Gastrocnemius medialis (tissue), 4 donors: ENCODE data around the gene GH1.
A peak's percentile ranks its signal among the peaks of the same experiment; 100 is the strongest.
"Not testable (repeated sequence)": the region's sequence is repeated elsewhere in the genome, so short reads cannot be mapped to it uniquely, and the experiment has no call there.

Experiments used
- POLR2A ChIP-seq, 2 donors: fragments of 450-650 bp; IDR thresholded peaks; one replicate each; pipeline ENCODE4 v1.6.1; 2017; ENCODE audit warnings: antibody characterized with exemption in 2 of 2, mild to moderate bottlenecking in 2 of 2, moderate library complexity in 2 of 2
- TF ChIP-seq, protein P1 (sequence below), 5 experiments: fragments of 450-650 bp in 3 of 5; fragments of 200-600 bp in 2 of 5; sonication (generic) in 2 of 5; IDR thresholded peaks in 4 of 5; conservative IDR thresholded peaks in 1 of 5; 1 replicate in 4 of 5; 2 replicates in 1 of 5; pipeline ENCODE4 v1.5.1; 2016 to 2019; ENCODE audit warnings: antibody characterized with exemption in 5 of 5, mild to moderate bottlenecking in 3 of 5, moderate library complexity in 3 of 5

DNA sequence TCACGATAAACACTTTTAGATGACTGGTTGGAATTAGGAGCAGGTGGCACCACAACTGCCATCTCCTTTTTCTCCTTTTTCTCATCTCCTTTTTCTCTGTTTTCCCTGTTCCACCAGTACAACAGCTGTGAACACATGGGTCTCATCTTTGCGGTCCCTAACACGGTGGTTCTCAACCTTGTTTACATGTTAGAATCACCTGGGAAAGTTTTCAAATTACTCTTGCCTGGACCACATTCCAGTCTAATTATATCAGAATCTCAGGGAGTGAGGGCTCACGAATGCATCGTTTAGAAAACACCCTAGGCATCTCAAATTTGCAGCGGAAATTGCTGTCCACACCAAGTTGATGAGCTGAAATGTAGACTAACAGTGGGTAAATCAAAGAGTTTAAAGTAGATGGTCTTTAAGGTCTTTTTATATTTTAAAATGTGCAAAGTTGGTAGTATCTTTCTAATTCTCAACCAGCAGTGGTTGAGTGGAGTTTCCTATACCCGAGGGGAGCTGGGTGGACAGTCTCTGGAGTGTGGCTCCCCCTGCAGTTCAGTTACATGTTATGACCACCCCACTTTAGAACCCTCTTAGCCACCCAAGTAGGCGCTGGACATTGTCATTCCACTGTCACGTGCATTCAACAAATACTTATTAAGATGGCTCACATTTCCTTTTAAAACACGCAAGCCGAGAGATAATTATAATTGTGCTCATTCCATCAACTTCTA lies 26.2 kb downstream of the GH1 start:
- TF ChIP-seq, protein P1, sequence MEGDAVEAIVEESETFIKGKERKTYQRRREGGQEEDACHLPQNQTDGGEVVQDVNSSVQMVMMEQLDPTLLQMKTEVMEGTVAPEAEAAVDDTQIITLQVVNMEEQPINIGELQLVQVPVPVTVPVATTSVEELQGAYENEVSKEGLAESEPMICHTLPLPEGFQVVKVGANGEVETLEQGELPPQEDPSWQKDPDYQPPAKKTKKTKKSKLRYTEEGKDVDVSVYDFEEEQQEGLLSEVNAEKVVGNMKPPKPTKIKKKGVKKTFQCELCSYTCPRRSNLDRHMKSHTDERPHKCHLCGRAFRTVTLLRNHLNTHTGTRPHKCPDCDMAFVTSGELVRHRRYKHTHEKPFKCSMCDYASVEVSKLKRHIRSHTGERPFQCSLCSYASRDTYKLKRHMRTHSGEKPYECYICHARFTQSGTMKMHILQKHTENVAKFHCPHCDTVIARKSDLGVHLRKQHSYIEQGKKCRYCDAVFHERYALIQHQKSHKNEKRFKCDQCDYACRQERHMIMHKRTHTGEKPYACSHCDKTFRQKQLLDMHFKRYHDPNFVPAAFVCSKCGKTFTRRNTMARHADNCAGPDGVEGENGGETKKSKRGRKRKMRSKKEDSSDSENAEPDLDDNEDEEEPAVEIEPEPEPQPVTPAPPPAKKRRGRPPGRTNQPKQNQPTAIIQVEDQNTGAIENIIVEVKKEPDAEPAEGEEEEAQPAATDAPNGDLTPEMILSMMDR (IDR thresholded peaks at IDR 0.05 in 4 of 5, conservative IDR thresholded peaks at IDR 0.05 in 1 of 5), result peak in 1 of 5 experiments; percentile 13
- not testable (repeated sequence) for TF ChIP-seq POLR2A (IDR thresholded peaks at IDR 0.05)
